Stromal cell of bone marrow (primary cell): ENCODE results near the gene BCAN.
"Not testable (repeated sequence)": the region's sequence is repeated elsewhere in the genome, so short reads cannot be mapped to it uniquely, and the experiment has no call there.

Experiments used
- DNase-seq: peaks from one replicate; pipeline ENCODE4 v3.0.0-alpha.2; 2012; ENCODE audit warnings: low read depth

BCAN gene, protein sequence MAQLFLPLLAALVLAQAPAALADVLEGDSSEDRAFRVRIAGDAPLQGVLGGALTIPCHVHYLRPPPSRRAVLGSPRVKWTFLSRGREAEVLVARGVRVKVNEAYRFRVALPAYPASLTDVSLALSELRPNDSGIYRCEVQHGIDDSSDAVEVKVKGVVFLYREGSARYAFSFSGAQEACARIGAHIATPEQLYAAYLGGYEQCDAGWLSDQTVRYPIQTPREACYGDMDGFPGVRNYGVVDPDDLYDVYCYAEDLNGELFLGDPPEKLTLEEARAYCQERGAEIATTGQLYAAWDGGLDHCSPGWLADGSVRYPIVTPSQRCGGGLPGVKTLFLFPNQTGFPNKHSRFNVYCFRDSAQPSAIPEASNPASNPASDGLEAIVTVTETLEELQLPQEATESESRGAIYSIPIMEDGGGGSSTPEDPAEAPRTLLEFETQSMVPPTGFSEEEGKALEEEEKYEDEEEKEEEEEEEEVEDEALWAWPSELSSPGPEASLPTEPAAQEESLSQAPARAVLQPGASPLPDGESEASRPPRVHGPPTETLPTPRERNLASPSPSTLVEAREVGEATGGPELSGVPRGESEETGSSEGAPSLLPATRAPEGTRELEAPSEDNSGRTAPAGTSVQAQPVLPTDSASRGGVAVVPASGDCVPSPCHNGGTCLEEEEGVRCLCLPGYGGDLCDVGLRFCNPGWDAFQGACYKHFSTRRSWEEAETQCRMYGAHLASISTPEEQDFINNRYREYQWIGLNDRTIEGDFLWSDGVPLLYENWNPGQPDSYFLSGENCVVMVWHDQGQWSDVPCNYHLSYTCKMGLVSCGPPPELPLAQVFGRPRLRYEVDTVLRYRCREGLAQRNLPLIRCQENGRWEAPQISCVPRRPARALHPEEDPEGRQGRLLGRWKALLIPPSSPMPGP

DNA sequence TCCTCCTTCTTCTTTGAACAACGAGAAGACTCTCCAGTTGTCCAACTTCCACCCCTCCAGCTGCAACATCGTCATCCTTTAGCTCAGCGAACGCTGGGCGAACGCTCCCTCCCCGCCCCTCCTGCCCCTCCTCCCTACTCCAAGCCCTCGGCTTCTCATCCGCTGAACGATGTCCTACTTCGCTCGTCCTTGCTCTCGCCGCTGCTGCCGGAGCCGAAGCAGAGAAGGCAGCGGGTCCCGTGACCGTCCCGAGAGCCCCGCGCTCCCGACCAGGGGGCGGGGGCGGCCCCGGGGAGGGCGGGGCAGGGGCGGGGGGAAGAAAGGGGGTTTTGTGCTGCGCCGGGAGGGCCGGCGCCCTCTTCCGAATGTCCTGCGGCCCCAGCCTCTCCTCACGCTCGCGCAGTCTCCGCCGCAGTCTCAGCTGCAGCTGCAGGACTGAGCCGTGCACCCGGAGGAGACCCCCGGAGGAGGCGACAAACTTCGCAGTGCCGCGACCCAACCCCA is at the start of gene BCAN:
Gene BCAN (plus strand): TSS at position 357 of the 504 bp plus-strand sequence. CDS start 3,938 bp downstream, outside the sequence.
- DNase-seq, result no peak

DNA sequence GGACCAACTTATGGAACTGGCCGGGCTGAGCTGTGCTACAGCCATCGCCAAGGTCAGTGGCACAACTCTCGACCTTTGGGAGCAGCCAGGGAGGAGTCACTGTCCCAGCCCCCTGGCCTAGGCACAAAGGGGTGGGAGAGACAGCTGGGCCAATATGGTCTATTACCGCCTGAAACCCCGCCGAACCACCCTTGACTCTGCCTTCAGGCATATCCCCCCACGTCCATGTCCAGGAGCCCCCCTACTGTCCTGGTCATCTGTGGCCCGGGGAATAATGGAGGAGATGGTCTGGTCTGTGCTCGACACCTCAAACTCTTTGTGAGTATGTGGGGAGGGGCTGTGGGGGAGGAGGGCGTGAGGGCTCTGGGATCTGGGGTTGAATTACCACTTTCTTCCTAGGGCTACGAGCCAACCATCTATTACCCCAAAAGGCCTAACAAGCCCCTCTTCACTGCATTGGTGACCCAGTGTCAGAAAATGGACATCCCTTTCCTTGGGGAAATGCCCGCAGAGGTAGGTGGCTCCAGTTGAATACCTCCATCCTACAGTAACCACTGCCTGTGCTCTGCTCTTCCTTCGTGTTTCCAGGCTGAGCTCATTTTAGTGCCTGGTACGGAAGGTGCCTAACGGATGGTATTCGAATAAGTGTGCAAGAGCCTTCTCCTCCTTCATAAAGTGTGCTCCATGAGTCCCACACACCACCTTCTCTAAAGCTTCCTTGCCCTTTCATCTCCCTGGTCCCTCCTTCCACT is 49.6 kb upstream of the BCAN start:
- no peak for DNase-seq

DNA sequence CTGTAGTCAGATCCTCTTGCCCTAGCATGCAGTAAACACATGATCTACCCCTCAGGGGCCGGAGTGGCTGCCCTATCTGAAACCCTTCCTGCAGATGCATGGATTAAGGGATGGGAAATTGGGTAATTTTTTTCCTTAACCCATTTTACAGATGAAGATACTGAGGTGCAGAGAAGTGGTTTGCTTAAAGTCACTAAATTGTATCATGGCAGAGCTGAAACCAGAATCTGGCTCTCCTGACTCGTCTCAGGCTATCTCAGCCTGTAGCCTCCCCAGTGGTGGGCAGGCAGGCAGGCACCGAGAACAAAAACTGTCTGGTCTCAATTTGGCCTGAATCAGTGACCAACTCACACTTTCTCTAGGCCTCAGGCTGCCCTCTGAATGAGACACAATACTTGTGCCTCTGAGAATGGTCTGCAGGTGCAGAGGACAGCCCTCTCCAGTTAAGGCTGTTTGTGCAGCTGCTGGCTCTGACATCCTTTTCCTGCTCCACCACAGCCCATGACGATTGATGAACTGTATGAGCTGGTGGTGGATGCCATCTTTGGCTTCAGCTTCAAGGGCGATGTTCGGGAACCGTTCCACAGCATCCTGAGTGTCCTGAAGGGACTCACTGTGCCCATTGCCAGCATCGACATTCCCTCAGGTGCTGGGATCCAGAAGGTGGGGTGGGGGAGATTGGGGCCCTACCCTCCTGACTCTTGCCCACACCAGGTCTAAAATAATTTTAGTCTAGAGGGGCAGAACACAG is 48.8 kb upstream of the BCAN start:
- no peak for DNase-seq

DNA sequence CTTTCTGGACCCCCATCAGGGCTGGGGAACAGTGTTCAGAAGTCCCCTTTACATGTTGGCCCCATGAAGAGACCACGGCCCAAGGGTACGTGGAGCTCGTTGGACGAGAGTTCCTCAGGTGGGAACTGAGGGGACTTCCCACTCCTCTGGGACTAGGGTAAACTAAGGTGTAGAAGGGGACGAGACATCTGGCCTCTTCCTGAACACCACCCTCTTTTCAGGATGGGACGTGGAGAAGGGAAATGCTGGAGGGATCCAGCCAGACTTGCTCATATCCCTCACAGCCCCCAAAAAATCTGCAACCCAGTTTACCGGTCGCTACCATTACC is 48.3 kb upstream of the BCAN start:
- no peak for DNase-seq

DNA sequence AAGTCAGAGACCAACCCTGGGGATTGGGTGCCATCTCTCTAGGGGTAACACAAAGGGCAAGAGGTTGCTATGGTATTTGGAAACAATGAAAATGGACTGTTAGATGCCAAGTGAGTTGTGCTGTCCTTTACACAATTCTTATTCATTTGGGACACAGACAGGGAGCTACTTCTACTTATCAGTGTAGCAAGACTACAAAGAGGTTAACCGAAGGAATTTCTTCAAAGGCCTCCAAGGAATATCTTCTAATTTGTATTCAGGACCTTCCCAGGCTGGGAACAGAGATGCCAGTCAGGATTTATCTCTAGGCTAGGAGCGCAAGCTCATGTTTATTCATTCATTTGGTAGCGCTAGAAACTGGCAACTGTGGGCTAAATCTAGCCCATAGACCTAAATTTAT is 47.7 kb upstream of the BCAN start:
- no peak for DNase-seq

DNA sequence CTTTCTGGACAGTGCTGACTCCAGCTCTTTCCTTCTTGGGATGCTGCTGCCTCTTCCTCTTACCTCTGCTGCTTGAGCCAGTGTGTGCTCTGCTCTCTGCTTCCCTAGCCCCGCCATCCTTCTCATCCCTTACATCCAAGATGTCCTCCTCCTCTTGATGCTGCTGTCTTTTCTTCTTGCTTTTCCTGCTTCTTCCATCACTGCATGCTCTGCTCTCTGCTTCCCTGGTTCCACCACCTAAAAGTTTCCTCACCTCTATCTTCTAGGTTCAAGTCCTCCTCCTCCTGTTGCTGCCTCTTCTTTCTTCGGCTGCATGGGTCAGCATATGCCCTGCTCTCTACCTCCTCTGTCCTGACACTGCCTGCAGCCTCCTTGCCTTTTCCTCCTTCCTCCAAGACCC is 46.9 kb upstream of the BCAN start:
- no peak for DNase-seq

DNA sequence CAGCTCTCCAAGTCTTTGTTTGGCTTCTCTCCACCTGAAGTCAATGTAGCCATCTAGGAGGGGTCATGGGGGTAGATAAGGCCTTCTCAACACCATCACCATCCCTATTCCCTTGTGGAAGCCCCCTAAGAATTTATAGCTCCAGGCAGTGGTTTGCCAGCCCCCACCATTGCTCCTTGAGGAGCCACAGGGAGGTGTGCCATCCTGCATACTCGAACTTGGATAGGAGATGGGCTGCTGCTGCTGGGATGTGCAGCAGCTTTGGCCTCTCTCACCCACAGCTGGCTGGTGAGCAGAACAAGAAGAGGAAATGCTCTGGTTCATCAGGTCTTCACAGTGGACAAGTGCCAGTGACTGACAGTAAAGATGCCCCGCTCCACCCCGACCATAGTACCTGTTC is 45.5 kb upstream of the BCAN start:
- DNase-seq, result no peak

DNA sequence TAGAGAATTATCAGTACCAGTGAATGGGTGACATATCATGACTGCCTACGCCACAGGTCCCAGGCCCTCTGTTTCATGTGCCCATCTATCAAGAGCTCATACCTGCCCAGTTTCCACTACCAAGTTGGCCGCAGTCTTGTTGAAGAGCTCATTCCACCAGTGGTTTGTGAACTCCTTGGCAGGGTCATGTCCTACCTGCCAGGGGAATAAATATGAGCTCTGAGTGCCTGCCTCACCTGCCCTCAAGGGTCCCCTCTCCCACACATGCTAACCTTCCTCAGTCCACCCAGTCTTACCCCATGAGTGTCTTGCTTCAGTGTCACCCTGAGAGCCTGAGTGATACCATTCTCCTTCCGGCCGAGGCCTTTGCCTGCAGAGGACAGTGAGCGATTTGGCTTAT is 43.8 kb upstream of the BCAN start:
- no peak for DNase-seq

DNA sequence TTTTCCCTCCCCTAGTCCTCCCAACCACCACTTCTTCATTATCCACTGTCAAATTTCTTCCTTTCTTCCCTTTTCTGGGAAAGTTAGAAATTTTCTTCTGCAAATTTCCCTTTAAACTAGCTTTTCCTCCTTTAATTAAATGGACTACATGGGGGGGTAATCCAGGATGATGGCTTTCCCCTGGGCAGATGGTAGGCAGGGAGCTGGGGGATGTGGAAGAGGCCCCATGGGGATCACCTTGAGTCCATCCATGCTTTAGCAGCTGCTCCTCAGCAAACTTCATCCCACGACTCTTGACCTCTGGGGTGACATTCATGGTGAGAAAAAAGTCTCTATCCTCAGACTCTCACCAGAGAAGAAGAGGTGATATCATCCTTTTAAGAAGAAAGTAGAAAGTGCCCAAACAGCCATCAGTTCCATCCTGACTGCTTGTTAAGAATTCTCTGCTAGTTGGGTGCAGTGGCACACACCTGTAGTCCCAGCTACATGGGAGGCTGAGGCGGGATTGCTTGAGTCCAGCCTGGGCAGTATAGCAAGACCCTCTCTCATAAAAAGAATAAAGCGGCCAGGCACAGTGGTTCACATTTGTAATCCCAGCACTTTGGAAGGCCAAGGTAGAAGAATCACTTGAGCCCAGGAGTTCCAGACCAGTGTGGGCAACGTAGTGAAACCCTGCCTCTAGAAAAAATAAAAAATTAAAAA is 43.0 kb upstream of the BCAN start:
- DNase-seq, result no peak

DNA sequence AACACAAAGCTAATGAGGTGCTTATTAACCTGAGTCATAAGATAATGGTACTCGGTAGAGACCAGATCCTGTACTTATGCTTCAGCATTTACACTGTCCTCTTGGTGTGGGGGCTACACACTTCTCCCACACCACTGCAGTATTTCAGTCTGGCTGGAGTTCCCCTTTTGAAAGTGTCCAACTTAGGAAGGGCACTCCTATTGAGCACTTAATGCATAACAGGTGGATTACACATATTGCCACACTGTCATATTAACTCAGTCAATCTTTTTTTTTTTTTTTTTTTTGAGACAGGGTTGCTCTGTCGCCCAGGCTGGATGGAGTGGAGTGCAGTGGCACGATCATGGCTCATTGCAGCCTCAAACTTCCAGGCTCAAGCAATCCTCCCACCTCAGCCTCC is 42.1 kb upstream of the BCAN start:
- DNase-seq, result no peak

DNA sequence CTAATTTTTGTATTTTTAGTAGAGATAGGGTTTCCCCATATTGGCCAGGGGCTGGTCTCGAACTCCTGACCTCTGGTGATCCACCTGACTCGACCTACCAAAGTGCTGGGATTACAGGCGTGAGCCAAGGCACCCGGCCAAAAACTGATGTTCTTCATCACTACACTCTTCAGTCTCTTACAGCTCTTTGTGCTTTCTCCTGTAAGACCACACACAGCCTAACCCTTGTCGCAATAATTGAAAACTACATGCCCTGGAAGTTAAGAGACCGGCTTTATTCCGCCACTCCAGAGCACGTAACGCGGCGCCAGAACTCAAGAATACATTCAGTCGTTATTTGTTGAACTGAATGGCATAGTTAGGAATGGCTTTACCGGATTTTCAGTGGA is 41.2 kb upstream of the BCAN start:
- DNase-seq, result no peak

DNA sequence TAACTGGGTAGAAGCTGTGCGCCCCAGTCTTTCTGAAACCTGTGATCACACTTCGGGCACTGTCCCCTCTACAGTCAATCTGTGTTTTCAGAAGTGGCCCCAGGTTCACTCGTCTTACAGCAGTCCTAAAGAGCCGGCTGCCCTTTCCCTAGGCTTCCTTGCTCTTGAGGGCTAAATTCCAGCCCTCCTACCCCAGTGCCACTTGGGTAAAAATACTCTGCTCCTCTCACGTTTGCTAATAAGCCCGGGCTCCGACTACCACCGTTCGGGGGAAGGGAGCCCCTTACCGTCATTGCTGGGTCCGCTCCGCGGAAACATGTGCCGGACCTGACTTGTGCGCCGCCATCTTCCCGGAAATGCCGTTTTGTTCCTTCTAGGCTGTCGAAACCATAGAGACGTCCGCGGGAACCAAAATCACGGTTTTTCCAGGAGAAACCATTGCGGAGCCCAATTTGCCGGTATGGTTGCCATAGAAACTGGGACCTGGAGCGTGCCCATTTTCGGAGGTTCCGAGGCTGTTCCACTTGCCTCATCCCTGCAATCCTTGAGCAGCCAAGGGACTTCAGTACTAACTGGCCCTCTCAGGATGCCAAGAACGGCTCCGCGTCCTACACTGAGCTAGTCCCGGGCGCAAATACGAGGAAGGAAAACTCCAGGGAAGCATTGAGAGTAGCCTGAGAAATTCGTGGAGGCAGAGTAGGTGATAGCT is 40.6 kb upstream of the BCAN start, which contains the start of gene GPATCH4:
Gene GPATCH4 (minus strand): TSS at position 358 of the 709 bp plus-strand sequence.
- DNase-seq, result peak; percentile 93

DNA sequence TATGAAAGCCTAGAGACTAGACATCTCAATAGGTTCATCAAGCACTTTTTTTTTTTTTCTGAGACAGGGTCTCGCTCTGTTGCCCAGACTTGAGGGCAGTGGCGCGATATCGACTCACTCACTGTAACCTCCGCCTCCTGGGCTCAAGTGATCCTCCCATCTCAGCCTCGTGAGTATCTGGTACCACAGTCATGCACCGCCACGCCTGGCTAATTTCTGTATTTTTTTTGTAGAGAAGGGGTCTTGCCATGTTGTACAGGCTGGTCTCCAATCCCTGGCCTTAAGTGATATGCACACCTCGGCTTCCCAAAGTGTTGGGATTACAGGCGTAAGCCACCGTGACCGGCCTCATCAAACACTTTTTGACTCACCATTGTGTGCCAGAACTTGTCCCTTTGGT is 40.0 kb upstream of the BCAN start:
- DNase-seq, result no peak

DNA sequence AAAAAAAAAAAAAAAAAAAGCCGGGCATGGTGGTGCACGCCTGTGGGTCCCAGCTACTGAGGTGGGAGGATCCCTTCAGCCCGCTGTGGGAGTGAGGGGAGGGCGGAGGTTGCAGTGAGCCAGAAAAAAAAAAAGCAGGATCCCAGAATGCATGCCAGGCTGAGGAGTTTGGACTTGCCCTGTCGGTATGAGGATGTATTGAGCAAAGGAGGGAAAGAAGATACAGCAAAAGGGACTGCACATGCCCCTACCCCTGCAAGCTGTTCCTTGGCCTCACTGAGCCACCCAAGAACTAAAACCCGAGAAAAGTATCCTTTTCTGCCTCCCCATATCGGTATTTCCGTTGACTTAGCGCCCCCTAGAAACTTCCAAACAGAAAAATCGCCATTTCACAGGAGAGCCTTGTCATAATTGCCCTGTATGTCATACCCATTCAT is 39.3 kb upstream of the BCAN start:
- no peak for DNase-seq

DNA sequence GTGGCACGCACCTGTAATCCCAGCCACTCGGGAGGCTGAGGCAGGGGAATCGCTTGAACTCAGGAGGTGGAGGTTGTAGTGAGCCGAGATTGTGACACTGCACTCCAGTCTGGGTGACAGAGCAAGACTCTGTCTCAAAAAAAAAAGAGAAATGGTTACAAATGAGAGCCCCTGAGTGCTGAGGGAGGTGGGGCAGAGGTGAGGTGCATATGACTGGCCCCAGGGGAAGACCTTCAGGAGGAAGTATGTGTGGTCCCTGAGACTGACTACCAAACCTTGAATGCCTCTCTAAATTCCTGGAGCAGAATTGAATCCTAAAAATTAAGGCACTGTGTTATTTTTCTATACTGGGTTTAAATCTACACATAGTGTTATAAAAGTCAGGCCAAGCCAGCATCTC is 34.6 kb upstream of the BCAN start:
- DNase-seq, result not testable (repeated sequence)

DNA sequence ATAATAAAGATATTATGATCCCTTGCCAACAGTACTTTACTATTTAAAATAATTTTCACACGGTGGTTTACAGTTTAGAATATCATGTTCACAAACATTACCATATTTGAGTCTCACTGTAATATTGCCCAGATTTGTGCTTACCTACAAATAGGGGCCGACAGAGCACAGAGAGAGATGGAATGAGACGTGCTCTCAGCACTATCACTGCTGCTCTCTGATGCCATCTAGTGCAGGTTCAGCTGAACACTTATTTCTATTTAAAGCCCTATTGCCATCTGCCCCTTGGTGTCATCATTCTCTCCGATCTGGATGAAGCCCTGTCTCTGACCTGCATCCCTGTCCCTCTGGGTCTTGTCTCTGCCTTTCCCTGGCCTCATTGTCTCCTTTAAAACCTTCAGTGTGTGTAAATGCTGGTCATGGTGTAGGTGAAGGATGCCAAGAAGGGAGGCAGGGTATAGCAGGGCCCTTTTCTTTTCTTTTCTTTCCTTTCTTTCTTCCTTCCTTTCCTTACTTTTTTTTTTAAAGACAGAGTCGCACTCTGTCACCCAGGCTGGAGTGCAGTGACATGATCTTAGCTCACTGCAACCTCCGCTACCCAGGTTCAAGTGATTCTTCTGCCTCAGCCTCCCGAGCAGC is 33.8 kb upstream of the BCAN start:
- peak; percentile 46 for DNase-seq

DNA sequence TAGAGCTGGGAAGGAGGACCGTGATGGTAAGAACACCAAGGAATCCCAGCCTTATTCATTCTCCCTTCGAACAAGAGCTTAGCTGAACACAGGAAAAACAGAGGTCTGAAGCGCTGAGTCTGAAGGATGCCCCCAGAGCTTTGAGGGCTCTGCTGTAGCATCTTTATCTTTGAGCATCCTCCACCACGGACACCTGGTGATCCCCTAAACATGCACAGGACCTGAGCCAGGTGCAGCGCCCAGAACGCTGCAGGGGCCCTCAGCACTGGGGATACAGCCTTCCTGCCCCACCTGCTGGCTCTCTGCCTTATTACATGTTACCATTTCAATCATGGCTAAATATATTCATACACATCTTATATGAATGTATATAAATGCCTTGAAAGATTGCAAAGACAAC is 32.9 kb upstream of the BCAN start:
- DNase-seq, result no peak

DNA sequence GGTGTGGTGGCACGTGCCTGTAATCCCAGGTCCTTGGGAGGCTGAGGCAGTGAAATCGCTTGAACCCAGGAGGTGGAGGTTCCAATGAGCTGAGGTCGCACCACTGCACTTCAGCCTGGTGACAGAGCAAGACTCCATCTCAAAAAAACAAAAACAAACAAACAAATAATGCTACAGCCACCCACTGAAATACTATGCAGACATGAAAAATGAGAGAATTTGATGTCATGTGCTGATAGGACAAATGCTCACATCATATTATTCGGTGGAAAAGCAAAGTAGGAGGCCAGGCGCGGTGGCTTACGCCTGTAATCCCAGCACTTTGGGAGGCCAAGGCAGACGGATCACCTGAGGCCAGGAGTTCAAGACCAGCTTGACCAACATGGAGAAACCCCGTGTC is 31.8 kb upstream of the BCAN start:
- DNase-seq, result not testable (repeated sequence)

DNA sequence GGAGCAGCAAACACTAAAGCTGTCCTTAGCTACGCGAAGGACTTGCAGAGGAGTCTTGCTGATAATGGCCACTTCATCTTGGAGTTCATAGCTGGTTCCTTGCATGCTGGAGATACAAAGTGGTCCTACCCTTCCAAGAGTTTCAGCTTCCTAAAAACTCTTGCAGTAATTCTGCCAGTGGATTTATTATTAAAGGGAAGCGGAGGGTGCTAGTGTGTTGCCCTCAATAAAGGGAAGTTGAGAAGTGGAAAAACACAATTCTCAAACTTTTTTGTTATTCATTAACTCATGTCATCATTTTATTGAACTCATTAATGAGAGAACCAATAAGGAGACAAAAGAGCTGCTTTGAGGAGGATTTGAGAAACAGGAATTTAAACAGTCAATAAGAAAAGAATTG is 29.3 kb upstream of the BCAN start:
- no peak for DNase-seq

DNA sequence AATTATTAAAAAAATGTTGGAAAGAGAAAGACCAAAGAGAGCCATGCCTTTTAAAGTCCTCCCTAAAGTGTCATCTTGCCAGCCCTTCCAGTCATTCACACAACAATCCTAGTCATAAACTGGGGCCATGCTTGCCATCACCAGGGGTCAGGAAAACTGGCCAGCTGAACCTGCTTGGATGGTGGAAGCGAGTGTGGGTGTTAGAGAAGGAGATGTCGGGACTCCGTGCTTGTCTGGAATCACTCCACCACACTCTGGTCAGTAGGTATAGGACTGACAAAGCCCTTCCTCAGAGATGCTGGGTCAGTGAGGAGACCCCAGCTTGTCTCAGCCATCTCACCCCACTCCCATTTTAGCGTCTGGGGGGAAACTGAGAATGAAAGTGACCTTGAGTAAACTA is 26.0 kb upstream of the BCAN start:
- no peak for DNase-seq
